OCI-LY3 (cell line): ENCODE data around the gene BANK1.

Experiments
- EZH2phosphoT487 ChIP-seq: fragments of 200-600 bp; shearing (Covaris generic); IDR thresholded peaks from 2 replicates; pipeline ENCODE4 v1.6.1; 2018; ENCODE audit warnings: antibody characterized with exemption, mixed run types, low read depth
- TF ChIP-seq, protein P1 (sequence below): fragments of 200-600, 300-600 bp; sonication (generic); IDR thresholded peaks from 2 replicates; pipeline ENCODE4 v1.5.1; 2014; ENCODE audit warnings: antibody characterized with exemption, low read length, low read depth

DNA sequence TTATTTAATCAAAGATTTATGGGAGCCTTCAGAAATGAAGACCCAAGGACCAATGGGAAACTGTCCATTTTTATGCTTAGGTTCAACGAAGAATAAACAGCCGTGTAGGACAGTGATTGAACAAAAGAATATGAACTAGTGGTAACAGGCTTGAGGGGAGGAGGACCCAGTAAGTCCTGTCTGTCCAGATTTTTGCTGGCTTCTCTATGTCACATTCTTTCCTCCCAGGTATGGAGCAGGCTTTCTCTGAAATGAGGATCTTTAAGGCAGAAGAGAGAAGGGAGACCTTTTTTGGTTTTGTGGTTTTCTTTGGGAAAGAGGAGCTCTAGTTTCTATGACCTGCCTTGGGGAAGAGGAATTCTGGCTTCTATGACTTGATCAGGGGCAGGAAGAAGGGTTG is 74.1 kb downstream of the BANK1 start:
- TF ChIP-seq, protein P1, sequence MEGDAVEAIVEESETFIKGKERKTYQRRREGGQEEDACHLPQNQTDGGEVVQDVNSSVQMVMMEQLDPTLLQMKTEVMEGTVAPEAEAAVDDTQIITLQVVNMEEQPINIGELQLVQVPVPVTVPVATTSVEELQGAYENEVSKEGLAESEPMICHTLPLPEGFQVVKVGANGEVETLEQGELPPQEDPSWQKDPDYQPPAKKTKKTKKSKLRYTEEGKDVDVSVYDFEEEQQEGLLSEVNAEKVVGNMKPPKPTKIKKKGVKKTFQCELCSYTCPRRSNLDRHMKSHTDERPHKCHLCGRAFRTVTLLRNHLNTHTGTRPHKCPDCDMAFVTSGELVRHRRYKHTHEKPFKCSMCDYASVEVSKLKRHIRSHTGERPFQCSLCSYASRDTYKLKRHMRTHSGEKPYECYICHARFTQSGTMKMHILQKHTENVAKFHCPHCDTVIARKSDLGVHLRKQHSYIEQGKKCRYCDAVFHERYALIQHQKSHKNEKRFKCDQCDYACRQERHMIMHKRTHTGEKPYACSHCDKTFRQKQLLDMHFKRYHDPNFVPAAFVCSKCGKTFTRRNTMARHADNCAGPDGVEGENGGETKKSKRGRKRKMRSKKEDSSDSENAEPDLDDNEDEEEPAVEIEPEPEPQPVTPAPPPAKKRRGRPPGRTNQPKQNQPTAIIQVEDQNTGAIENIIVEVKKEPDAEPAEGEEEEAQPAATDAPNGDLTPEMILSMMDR: no peak
- TF ChIP-seq EZH2phosphoT487: no peak
